Pancreas (tissue), 10 donors: Measurements from ENCODE around the gene IGSF23. TPM values are rescaled to one million over a fixed set of nuclear protein-coding genes. Genes with fewer than 3 reads are reported as not detected.
A peak's percentile ranks its signal among the peaks of the same experiment; 100 is the strongest.

Experiments used
- ATAC-seq, 4 donors: fragments of 200-7000 bp; cut with Tn5 transposase; one replicate each; pipeline versions ENCODE4 v1.8.0 to v1.9.1; 2020; ENCODE audit warnings: mild to moderate bottlenecking in 4 of 4, moderate library complexity in 4 of 4
- DNase-seq, 6 donors: peaks; one replicate each; pipeline ENCODE4 v3.0.0-alpha.2; 2020
- FAIRE-seq: peaks from 2 replicates; lab custom pipeline; 2012; peaks lifted over from hg19 to GRCh38; lab: Jason Lieb, UNC
- H3K27ac ChIP-seq, 4 donors: fragments of 200-600 bp; sonication (generic); 1 replicate in 3 of 4; 2 replicates in 1 of 4; pipeline versions ENCODE4 v1.5.0 to v1.8.0; 2020
- H3K27me3 ChIP-seq, 4 donors: fragments of 200-600 bp; one replicate each; pipeline ENCODE4 v1.8.0; 2021
- H3K36me3 ChIP-seq, 3 donors: fragments of 200-600 bp; sonication (generic) in 1 of 3; one replicate each; pipeline versions ENCODE4 v1.5.0 to v1.8.0; 2020 to 2021
- H3K4me1 ChIP-seq, 3 donors: fragments of 200-600 bp; one replicate each; pipeline ENCODE4 v1.8.0; 2021
- H3K4me3 ChIP-seq, 4 donors: fragments of 200-600 bp; sonication (generic) in 2 of 4; one replicate each; pipeline versions ENCODE4 v1.5.0 to v1.8.0; 2020 to 2021
- H3K9me3 ChIP-seq, 4 donors: fragments of 200-600 bp; one replicate each; pipeline ENCODE4 v1.8.0; 2021
- WGBS, 2 donors: extraction: QIAGEN DNeasy Blood & Tissue Kit; methylation state at CpG; one replicate each; pipeline ENCODE4 v1.1.7; 2013; 5-methylcytosine and 5-hydroxymethylcytosine counted together
- intact Hi-C, 3 donors: fragments of 100-400 bp; cut with DNase I; formaldehyde crosslinking; loops; one replicate each; pipeline versions ENCODE4 v1.11.1 to v1.14.2; 2022
- polyA plus RNA-seq, 2 donors: library from polyadenylated mRNA; stranded (reverse); fragments of 200-250 nt; gene quantifications; one replicate each; pipeline ENCODE4 v1.2.3, GENCODE V29; 2013
- total RNA-seq, 6 donors: library from RNA; stranded (reverse); fragmentation: NEBNext Ultra II Directional in 4 of 6; extraction: Animal tissue kit (Norgen Biotek cat#: 25700) in 4 of 6; gene quantifications; one replicate each; pipeline versions ENCODE4 v1.2.1 to v1.2.4, GENCODE V29; 2021 to 2023
- TF ChIP-seq, protein P1 (sequence below), 4 donors: fragments of 200-600 bp; sonication (generic) in 3 of 4; IDR thresholded peaks; one replicate each; pipeline versions ENCODE4 v1.5.0 to v1.8.0; 2021; ENCODE audit warnings: antibody characterized with exemption in 4 of 4
- donor health status: healthy with polysubstance abuse.
- donor health status: DM: no; HTN: no; CAD: no; lungs with moderate emphysema.
- donor health status: DM: no; HTN: no; CAD: no.
- donor health status: control.
- donor health status: control.
- donor health status: Bipolar disorder and iron deficiency.
- donor health status: DM: yes; HTN: yes; CAD: no.
- donor health status: DM: no; HTN: no; CAD: no.
- donor health status: DM: no; HTN: no; CAD: no.
- donor health status: DM: yes; HTN: yes; CAD: no.

The IGSF23 gene
- total and polyA plus RNA-seq, 8 donors = 0.43 to 1.3 (median 1.2) TPM

DNA sequence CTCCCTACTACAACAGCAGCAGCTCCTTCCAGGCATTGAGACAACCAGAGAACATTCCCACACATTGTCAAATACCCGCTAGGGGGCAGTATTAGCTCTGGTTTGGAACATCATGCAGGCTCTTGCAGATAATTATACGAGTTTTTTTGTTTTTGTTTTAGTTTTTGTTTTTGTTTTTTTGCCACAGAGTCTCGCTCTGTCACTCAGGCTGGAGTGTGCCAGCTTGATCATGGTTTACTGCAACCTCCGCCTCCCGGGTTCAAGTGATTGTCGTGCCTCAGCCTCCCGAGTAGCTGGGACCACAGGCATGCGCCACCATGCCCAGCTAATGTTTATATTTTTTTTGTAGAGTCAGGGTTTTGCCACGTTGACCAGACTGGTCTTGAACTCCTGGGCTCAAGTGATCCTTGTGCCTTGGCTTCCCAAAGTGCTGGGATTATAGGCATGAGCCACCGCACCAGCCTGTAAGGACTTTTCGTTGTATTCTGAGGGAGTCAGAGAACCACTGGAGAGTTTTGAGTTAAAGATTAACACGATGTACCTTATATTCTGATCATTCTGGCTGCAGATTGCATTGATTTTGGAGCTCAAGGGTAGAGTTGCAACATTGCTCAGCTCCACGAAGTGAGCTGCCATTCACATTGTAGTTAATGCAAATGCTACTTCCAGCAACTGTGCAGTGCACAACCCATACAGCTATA lies 42.2 kb upstream of the IGSF23 start:
- ATAC-seq (peak; percentile 70 to 96 (median 92)), DNase-seq (peak in 3 of 6 donors; percentile 56 to 76 (median 69)), FAIRE-seq (no peak)
- Histone ChIP-seq H3K36me3 (no peaks in the 10 kb centered on the region), H3K27ac (no peak overlapping the region), H3K27me3 (no peaks in the 10 kb centered on the region), H3K4me3 (no peak overlapping the region), H3K4me1 (no peaks in the 10 kb centered on the region), H3K9me3 (no peaks in the 10 kb centered on the region)
- intact Hi-C loops = loop anchor here in 1 of 3 donors (5.0 kb wide), 1 partner anchor 86 kb away; no protein-coding TSS in a partner anchor
- 30 to 31% methylated on average over 13 of the region's 13 CpGs for WGBS, 2 donors
- TF ChIP-seq, protein P1, sequence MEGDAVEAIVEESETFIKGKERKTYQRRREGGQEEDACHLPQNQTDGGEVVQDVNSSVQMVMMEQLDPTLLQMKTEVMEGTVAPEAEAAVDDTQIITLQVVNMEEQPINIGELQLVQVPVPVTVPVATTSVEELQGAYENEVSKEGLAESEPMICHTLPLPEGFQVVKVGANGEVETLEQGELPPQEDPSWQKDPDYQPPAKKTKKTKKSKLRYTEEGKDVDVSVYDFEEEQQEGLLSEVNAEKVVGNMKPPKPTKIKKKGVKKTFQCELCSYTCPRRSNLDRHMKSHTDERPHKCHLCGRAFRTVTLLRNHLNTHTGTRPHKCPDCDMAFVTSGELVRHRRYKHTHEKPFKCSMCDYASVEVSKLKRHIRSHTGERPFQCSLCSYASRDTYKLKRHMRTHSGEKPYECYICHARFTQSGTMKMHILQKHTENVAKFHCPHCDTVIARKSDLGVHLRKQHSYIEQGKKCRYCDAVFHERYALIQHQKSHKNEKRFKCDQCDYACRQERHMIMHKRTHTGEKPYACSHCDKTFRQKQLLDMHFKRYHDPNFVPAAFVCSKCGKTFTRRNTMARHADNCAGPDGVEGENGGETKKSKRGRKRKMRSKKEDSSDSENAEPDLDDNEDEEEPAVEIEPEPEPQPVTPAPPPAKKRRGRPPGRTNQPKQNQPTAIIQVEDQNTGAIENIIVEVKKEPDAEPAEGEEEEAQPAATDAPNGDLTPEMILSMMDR (IDR thresholded peaks at IDR 0.05) = peak; percentile 58 to 83 (median 70)

DNA sequence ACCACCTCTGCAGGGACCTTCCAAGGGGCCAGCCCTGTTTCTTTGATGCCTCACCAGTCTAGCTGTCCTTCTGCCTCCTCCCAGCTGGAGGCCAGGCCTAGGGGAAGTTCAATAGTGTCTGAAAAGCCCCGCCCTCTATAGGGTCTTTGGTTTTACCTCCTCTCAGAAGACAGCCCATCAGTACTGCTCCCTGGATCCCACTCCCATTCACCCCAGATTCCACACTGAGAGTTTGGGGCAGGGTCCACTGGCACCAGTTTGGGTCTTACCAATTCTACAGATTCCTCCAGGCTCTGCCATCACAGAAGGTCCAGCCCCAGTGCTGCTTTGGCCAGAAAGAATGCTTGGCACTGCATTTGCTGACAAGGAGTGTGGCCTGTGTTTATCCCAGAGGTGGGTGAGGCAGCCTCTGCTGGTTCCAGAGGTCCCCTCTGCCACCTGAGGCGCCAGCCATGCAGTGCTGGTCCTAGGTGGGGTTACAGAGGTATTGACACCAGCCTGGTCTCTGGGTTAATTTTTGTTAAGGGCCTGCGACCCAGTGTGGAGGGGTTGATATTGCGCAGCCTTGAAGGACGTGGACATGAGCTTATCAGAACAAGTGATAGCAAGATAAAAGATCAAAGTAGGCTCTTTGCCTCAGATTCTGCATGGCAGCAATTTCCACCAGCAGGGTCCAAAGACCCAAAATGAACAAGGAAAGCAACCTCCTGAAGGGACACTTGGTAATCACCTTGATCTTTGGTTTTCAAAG lies 41.4 kb upstream of the IGSF23 start:
- TF ChIP-seq, protein P1 (IDR thresholded peaks at IDR 0.05) = no peak
- DNase-seq (no peak), ATAC-seq (no peak), FAIRE-seq (no peak)
- H3K4me1 ChIP-seq = no peaks in the 10 kb centered on the region
- no peaks in the 10 kb centered on the region for H3K27me3 ChIP-seq
- WGBS, 2 donors = 58 to 77% methylated on average over 5 of the region's 5 CpGs
- H3K36me3 ChIP-seq = no peaks in the 10 kb centered on the region
- no peak overlapping the region for H3K27ac ChIP-seq
- H3K4me3 ChIP-seq = no peak overlapping the region
- no peaks in the 10 kb centered on the region for H3K9me3 ChIP-seq
- intact Hi-C loops = loop anchor here in 1 of 3 donors (5.0 kb wide), 1 partner anchor 85 kb away; no protein-coding TSS in a partner anchor

DNA sequence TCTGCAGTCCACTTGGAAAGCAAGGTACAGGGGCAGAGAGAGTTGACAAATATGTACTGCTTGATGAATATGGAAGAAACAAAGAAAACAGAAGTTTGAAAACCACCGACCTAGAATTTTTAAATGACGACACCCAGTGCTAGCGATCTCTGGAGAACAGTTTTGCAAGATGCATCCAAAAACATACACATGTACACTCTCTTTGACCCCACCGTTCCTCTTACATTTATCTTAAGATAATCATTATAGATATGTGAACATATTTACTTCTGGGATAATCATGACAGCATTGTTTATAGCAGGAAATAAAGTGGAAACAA lies 40.8 kb upstream of the IGSF23 start:
- Histone ChIP-seq H3K27me3 (no peaks in the 10 kb centered on the region), H3K36me3 (no peaks in the 10 kb centered on the region), H3K27ac (no peak overlapping the region), H3K4me3 (no peak overlapping the region), H3K4me1 (no peaks in the 10 kb centered on the region), H3K9me3 (no peaks in the 10 kb centered on the region)
- no peak for ATAC-seq
- 57 to 69% methylated on average over 4 of the region's 4 CpGs for WGBS, 2 donors
- TF ChIP-seq, protein P1 (IDR thresholded peaks at IDR 0.05) = no peak
- intact Hi-C loops = loop anchor here in 1 of 3 donors (5.0 kb wide), 1 partner anchor 85 kb away; no protein-coding TSS in a partner anchor
- no peak for DNase-seq
- no peak for FAIRE-seq

DNA sequence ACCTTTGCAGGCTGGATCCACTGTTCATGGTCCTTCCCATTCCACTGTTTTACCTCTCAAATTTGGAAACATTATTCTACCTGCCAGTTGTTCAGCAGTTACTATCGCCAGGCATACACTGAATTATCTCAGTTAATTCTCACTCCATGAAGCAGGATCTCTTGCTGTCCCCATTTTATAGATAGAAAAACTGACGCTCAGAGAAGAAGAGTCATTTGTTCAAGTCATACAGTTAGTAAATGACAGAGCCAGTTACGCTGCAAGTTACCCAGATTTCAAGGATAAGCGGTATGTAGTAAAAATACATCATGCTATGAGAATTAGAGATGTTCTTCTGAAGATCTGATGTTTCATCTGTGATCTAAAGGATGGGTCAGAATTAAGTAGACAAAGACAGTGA lies 40.2 kb upstream of the IGSF23 start:
- DNase-seq (no peak), ATAC-seq (no peak), FAIRE-seq (no peak)
- WGBS, 2 donors = 79 to 82% methylated on average over 4 of the region's 4 CpGs
- intact Hi-C loops = loop anchor here in 1 of 3 donors (5.0 kb wide), 1 partner anchor 84 kb away; no protein-coding TSS in a partner anchor
- TF ChIP-seq, protein P1 (IDR thresholded peaks at IDR 0.05) = no peak
- Histone ChIP-seq H3K27ac (no peak overlapping the region), H3K9me3 (no peaks in the 10 kb centered on the region), H3K27me3 (no peaks in the 10 kb centered on the region), H3K4me1 (no peaks in the 10 kb centered on the region), H3K36me3 (no peaks in the 10 kb centered on the region), H3K4me3 (no peak overlapping the region)
